22Rv1 (cell line): ENCODE data around the gene PAPPA.
A peak's percentile ranks its signal among the peaks of the same experiment; 100 is the strongest.

Experiments
- H3K27ac ChIP-seq: fragments of 450-650 bp; 2 replicates; pipeline ENCODE4 v1.5.1; 2017
- ZFX ChIP-seq: fragments of 450-650 bp; IDR thresholded peaks from 2 replicates; pipeline ENCODE4 v1.6.1; 2017; ENCODE audit warnings: antibody characterized with exemption, borderline replicate concordance
- TF ChIP-seq, protein P1 (sequence below): fragments of 450-650 bp; IDR thresholded peaks from 2 replicates; pipeline ENCODE4 v1.5.1; 2017; ENCODE audit warnings: mild to moderate bottlenecking

The PAPPA gene

DNA sequence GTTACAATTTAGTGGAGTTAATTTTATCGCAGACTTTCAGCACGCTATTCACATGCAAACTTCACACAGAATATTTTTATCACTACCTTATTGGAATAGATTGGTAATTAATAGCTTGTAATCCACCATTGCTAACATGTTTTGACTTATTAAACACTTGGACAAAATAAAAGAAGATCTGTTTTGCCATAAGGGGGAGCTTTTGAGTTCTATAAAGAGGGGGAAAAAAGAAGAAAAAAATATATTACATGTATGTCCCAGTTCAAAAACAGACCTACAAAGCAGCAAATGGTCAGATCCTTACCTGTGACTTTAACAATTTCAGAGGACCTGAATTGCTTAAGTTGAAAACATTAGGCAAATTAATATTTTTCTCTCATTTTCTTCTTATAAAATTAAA lies 1.2 kb upstream of the PAPPA start:
- H3K27ac ChIP-seq, result no peak overlapping the region
- no peak for TF ChIP-seq ZFX
- TF ChIP-seq, protein P1, sequence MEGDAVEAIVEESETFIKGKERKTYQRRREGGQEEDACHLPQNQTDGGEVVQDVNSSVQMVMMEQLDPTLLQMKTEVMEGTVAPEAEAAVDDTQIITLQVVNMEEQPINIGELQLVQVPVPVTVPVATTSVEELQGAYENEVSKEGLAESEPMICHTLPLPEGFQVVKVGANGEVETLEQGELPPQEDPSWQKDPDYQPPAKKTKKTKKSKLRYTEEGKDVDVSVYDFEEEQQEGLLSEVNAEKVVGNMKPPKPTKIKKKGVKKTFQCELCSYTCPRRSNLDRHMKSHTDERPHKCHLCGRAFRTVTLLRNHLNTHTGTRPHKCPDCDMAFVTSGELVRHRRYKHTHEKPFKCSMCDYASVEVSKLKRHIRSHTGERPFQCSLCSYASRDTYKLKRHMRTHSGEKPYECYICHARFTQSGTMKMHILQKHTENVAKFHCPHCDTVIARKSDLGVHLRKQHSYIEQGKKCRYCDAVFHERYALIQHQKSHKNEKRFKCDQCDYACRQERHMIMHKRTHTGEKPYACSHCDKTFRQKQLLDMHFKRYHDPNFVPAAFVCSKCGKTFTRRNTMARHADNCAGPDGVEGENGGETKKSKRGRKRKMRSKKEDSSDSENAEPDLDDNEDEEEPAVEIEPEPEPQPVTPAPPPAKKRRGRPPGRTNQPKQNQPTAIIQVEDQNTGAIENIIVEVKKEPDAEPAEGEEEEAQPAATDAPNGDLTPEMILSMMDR, result peak; percentile 25

DNA sequence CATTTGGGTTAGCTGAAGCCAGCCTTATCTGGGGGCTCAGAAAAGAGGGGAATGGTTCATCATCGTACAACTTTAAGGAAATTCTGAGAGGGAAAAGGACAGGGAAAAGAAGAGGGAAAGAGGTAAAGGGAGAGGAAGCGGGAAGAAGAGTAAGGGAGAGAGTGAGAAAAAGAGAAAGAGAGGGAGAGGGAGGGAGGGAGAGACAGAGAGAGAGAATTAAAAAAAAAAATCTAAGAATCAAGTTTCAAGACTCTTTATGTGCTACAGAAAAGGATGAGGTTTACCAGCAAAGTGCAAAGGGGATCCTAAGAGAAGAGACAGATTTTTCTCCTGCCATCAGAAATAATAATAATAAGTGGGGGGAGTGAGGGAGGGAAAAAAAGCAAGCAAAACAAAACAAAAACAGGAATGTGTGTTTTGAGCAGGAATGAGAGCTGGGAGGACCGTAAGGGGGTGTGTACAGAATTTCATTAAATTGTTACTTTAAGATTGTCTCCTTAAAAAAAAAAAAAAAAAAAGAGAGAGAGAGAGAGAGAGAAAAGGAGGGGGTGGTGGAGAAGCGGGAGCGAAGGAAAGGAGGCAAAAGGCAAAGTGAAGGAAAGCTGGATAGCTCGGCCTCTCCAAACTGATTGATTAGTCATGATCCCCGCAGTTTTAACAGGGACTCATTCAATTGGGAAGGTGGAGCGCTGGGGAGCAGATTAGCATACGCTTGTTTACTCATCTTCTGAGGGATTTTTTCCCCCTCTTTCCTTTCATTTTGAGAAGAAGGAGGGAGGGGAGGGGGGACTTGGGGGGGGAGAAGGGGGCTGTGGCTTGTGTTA lies 438 bp upstream of the PAPPA start:
- H3K27ac ChIP-seq, result no peak overlapping the region
- TF ChIP-seq, protein P1, result no peak
- no peak for TF ChIP-seq ZFX

DNA sequence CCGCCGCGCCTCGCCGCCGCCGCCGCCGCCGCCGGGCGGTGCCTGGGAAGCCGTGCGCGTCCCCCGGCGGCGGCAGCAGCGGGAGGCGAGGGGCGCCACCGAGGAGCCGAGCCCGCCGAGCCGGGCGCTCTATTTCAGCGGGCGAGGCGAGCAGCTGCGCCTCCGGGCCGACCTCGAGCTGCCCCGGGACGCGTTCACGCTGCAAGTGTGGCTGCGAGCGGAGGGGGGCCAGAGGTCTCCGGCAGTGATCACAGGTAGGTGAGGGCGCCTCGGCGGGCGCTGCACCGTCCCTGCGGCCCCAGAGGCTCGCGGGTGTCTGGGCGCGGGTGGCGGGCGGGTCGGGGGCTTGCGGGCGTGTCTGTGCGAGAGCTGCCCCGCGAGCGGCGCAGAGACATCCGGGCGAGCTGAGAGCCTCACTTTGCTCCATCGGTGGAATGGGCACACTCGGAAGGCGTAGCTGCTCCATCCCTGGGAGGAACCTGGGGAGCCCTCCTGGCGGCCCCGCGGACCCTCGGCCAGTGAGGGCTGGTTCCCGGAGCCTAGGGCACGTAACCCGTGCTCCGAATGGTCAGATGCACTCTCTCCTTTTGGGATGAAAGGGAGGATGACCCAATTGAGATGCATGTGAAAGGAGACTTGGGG lies 864 bp downstream of the PAPPA start:
- no peak overlapping the region for H3K27ac ChIP-seq
- TF ChIP-seq, protein P1, result no peak
- no peak for TF ChIP-seq ZFX

DNA sequence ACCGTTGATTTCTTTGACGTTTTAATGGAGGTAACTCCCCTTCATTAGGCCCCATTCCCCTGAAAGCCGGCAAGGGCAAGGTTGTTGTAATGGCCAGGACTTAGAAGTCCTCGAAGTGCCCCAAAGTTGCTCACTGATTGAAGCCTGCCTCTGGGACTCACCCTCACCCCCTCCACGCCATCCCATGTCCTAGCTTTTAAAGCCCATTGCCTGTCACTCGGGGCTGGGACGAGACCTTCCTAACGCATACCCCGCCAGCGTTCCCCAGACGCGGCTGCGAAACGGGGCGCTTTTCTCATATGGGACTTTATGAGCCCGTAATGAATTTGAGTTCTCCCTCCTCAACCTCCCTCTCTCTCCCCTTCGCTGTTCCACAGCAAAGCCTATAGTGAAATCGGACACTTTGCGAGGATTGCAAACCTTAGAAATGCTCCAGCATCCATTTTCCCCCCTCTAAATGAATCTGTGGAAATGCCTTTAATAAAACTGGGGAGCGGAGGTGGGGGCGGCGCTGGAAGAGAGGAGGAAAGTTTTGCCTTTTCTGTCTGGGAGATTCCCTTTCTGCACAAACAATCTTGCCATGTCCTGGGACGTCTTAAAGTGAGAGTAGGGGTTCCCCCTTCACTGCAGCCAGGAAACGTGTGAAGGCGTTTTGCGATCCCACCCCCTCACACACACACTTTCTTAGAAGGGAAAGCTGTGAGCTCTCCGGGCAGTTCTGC lies 1.5 kb downstream of the PAPPA start:
- H3K27ac ChIP-seq, result no peak overlapping the region
- no peak for TF ChIP-seq ZFX
- TF ChIP-seq, protein P1, result no peak

- TF ChIP-seq, protein P1, result no peak
- no peak for TF ChIP-seq ZFX
- no peak overlapping the region for H3K27ac ChIP-seq
Observed at GRCh38 chr9:116155698-116156039, 2.1 kb downstream of the PAPPA start.

DNA sequence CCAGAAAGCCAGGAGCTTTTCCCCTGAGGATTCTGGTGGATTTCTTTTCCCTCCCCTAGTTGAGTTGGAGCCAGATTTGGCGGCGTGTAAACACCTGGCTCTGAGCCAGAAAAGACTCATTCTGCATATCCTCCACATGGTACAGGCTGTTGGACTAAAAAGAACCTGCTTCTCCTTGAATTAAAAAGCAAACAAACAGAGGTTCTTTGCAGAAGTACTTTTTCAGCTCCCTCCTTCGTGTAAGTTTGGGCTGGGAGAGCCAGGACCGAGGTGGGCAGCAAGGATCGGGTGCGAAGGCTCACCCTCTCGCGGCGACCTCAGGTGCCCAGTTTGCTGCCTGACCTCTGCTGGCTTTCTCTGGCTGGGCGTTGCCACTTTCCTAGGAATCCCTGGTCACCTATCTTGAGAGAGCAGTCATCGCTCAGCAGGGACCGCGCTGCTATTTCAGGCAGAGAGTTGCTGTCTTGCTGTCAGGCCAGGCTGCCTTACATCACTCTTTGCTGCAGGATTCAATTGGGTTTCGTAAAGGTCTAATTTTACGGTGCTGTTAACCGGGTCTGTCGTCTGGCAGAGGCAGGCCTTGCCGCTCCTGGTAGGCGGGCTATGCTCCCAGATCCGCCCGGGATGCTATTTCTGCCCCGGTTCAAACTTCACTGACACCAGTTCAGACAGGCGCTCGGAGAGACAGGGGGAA lies 3.2 kb downstream of the PAPPA start:
- TF ChIP-seq, protein P1, result no peak
- TF ChIP-seq ZFX, result no peak
- no peak overlapping the region for H3K27ac ChIP-seq
